ENCODE results near the gene WIZ.
"Not testable (repeated sequence)": the region's sequence is repeated elsewhere in the genome, so short reads cannot be mapped to it uniquely, and the experiment has no call there.

Gene WIZ

GRCh38 chr19:15449620-15450527 is at the start of gene WIZ:
WIZ (minus strand) TSS chr19:15449956; CDS start chr19:15448307, 1,649 bp downstream.
- DNase-seq (ENCODE audit: low spot score): peak; percentile 85

GRCh38 chr19:15498910-15499309 is 49.2 kb upstream of the WIZ start:
- DNase-seq (ENCODE audit: low spot score): no peak

- no peak for DNase-seq (ENCODE audit: low spot score)
Observed at GRCh38 chr19:15498156-15498858, 48.6 kb upstream of the WIZ start.

GRCh38 chr19:15495151-15495550 is 45.4 kb upstream of the WIZ start:
- DNase-seq (ENCODE audit: low spot score): no peak

- DNase-seq (ENCODE audit: low spot score): no peak
Observed at GRCh38 chr19:15488489-15489226, 38.9 kb upstream of the WIZ start.

GRCh38 chr19:15487038-15487437 is 37.3 kb upstream of the WIZ start:
- DNase-seq (ENCODE audit: low spot score): no peak

GRCh38 chr19:15485768-15486167 is 36.0 kb upstream of the WIZ start:
- not testable (repeated sequence) for DNase-seq (ENCODE audit: low spot score)

GRCh38 chr19:15480996-15481395 is 31.2 kb upstream of the WIZ start:
- not testable (repeated sequence) for DNase-seq (ENCODE audit: low spot score)

GRCh38 chr19:15479391-15480345 is 29.9 kb upstream of the WIZ start, which contains the start of gene PGLYRP2:
PGLYRP2 (minus strand) TSS chr19:15479501; CDS start chr19:15479371, 130 bp downstream.
- no peak for DNase-seq (ENCODE audit: low spot score)

- no peak for DNase-seq (ENCODE audit: low spot score)
Observed at GRCh38 chr19:15476325-15476724, 26.6 kb upstream of the WIZ start.

GRCh38 chr19:15475611-15476010 is 25.9 kb upstream of the WIZ start:
- no peak for DNase-seq (ENCODE audit: low spot score)

GRCh38 chr19:15475169-15475568 is 25.4 kb upstream of the WIZ start:
- no peak for DNase-seq (ENCODE audit: low spot score)

- DNase-seq (ENCODE audit: low spot score): not testable (repeated sequence)
Observed at GRCh38 chr19:15473821-15474220, 24.1 kb upstream of the WIZ start.

GRCh38 chr19:15471639-15472101 is 21.9 kb upstream of the WIZ start:
- DNase-seq (ENCODE audit: low spot score): no peak

- no peak for DNase-seq (ENCODE audit: low spot score)
Observed at GRCh38 chr19:15469513-15470297, 19.9 kb upstream of the WIZ start.

GRCh38 chr19:15468675-15469512 is 19.1 kb upstream of the WIZ start:
- DNase-seq (ENCODE audit: low spot score): no peak

GRCh38 chr19:15467734-15468214 is 18.0 kb upstream of the WIZ start:
- DNase-seq (ENCODE audit: low spot score): no peak

GRCh38 chr19:15466851-15467733 is 17.3 kb upstream of the WIZ start:
- no peak for DNase-seq (ENCODE audit: low spot score)

All from HuH-7 (cell line).